GM10248 (cell line): ENCODE data around the gene ERMAP.

ENCODE experiments used
- CTCF ChIA-PET: fragments of 300-600 bp; sonication (Branson Sonifier 250); formaldehyde crosslinking; extraction: SDS; loops from one replicate; lab custom pipeline; 2021; ENCODE audit warnings: antibody characterized with exemption; lab: Yijun Ruan, JAX
- POLR2A ChIA-PET: fragments of 350-650 bp; sonication (Branson Sonifier 250); formaldehyde crosslinking; extraction: SDS; loops from one replicate; lab custom pipeline; 2020; ENCODE audit warnings: antibody characterized with exemption; lab: Yijun Ruan, JAX
- DNase-seq: peaks from one replicate; pipeline ENCODE4 v3.0.0; 2012; ENCODE audit errors: extremely low spot score
- TF ChIP-seq, protein P1 (sequence below): IDR thresholded peaks from 2 replicates; pipeline ENCODE4 v1.5.1; 2012; ENCODE audit warnings: mild to moderate bottlenecking, low read depth; ENCODE audit errors: extremely low read depth, missing control alignments, control extremely low read depth

ERMAP gene

DNA sequence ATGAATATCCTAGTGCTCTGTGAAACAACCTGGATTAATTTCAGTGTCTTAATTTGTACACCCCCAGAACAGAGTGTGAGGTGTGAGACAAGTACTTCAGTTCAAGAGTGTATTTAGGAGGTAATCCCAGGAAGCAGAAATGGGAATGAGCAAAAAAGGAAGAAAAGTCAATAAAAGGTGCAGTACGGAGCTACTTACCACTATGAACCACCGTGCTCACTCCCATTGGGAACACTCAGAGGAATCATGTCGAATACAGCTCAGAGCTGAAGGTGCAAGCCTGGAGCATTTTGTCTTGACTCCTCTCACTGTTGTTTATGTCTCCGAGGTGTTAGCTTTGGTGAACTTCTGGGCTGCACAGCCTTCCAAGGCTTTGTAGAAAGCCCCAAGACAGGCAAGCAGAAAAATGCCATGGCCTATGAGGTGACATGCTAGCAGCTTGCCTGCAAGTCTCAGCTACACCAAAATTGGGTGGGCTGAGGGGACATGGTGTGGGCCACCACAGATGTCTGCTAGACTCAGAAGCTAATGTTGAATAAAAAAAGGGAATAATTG is 7.6 kb downstream of the ERMAP start:
- ChIA-PET POLR2A (no interaction called here), CTCF (interaction anchor here (1.3 to 2.1 kb wide), 4 partner anchors 14 to 99 kb away, joined by 3 to 6 read pairs (median 3); partner anchors contain the start of gene ZNF691)
- TF ChIP-seq, protein P1, sequence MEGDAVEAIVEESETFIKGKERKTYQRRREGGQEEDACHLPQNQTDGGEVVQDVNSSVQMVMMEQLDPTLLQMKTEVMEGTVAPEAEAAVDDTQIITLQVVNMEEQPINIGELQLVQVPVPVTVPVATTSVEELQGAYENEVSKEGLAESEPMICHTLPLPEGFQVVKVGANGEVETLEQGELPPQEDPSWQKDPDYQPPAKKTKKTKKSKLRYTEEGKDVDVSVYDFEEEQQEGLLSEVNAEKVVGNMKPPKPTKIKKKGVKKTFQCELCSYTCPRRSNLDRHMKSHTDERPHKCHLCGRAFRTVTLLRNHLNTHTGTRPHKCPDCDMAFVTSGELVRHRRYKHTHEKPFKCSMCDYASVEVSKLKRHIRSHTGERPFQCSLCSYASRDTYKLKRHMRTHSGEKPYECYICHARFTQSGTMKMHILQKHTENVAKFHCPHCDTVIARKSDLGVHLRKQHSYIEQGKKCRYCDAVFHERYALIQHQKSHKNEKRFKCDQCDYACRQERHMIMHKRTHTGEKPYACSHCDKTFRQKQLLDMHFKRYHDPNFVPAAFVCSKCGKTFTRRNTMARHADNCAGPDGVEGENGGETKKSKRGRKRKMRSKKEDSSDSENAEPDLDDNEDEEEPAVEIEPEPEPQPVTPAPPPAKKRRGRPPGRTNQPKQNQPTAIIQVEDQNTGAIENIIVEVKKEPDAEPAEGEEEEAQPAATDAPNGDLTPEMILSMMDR: no peak
- DNase-seq: no peak

- CTCF ChIA-PET: interaction anchor here (1.3 to 2.1 kb wide), 4 partner anchors 13 to 98 kb away, joined by 3 to 6 read pairs (median 3); partner anchors contain the start of gene ZNF691
Observed at GRCh38 chr1:42825036-42825851, 8.3 kb downstream of the ERMAP start.

DNA sequence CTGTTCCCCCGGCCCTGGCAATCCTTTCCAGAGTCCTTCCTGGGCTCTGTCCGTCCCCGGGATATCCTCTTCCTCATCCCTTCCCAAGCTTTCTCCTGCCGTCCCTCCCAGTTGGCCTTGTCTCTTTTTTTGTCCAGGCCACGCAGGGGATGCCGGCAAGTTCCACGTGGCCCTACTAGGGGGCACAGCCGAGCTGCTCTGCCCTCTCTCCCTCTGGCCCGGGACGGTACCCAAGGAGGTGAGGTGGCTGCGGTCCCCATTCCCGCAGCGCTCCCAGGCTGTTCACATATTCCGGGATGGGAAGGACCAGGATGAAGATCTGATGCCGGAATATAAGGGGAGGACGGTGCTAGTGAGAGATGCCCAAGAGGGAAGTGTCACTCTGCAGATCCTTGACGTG is 13.7 kb downstream of the ERMAP start:
- DNase-seq: no peak
- ChIA-PET CTCF (interaction anchor here (2.0 kb wide), 1 partner anchor 11 kb away, joined by 6 read pairs; no protein-coding TSS in a partner anchor), POLR2A (no interaction called here)

More at GRCh38 chr1:42825036-42825851, 8.3 kb downstream of the ERMAP start:
- no peak for DNase-seq
- POLR2A ChIA-PET: no interaction called here
- TF ChIP-seq, protein P1: no peak

GRCh38 chr1:42831273-42831672 is 14.4 kb downstream of the ERMAP start:
- TF ChIP-seq, protein P1: no peak
- POLR2A ChIA-PET: no interaction called here
- no peak for DNase-seq
- CTCF ChIA-PET: interaction anchor here (1.5 kb wide), 2 partner anchors 15 to 37 kb away, joined by 3 read pairs; partner anchors contain the start of gene ZNF691

More for the DNA sequence above, 13.7 kb downstream of the ERMAP start:
- TF ChIP-seq, protein P1: no peak

DNA sequence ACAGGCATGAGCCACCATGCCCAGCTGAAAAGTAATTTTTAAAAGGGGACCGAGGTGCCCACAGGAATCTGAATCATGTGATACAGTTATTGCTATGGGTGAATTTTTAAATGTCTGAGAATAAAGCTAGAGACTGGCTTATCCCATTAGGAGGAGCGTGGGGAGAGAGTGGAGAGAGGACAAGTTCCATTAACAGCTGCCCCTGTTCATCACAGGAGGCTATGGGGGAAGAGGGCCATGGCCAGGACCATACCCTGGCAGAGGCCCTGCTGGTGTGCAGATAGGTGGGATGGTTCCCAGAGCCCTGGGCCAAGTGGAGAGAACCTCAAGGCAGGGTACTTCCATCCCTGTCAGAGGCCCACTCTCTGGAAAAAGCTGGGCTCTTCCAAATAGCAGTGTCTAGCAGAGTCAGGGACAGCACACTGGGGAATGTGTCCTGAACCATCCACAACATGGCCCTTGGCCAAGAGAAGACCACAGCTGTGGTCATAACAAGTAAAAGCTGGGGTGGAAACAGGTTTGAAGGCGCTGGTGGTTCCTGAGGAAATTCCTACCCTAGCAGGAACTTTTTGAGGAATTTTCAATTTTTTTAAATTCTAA is 15.8 kb downstream of the ERMAP start:
- TF ChIP-seq, protein P1: no peak
- POLR2A ChIA-PET: no interaction called here
- CTCF ChIA-PET: interaction anchor here (1.2 to 1.5 kb wide), 3 partner anchors 13 to 39 kb away, joined by 3 read pairs; partner anchors contain the start of gene ZNF691
- DNase-seq: no peak

- POLR2A ChIA-PET: no interaction called here
- CTCF ChIA-PET: no interaction called here
Observed at GRCh38 chr1:42833981-42834380, 17.1 kb downstream of the ERMAP start.

More at GRCh38 chr1:42833981-42834380, 17.1 kb downstream of the ERMAP start:
- no peak for DNase-seq
- TF ChIP-seq, protein P1: no peak
